GM12878 (cell line): ENCODE results near the gene CHRM5. TPM values are rescaled to one million over a fixed set of nuclear protein-coding genes. Genes with fewer than 3 reads are reported as not detected.

Source experiments
- ATAC-seq: fragments of 200-7000 bp; cut with Tn5 transposase; 3 replicates; pipeline ENCODE4 v1.9.1; 2020; ENCODE audit warnings: mild to moderate bottlenecking, moderate library complexity
- BruUV-seq: library from RNA; stranded (reverse); fragments of 400-500 nt; replicated peaks from 2 replicates; lab custom pipeline; 2021; lab: Mats Ljungman, UMichigan
- CTCF ChIA-PET: fragments of 300-600 bp; sonication (Branson Sonifier 250); formaldehyde crosslinking; extraction: SDS; loops from one replicate; lab custom pipeline; 2021; ENCODE audit warnings: inconsistent platforms; lab: Yijun Ruan, JAX
- POLR2A ChIA-PET: fragments of 350-600 bp; formaldehyde crosslinking; extraction: SDS; loops from one replicate; lab custom pipeline; 2021; ENCODE audit warnings: inconsistent platforms; lab: Charles Lee
- RAD21 ChIA-PET: fragments of 300-600 bp; sonication (Branson Sonifier 250); formaldehyde crosslinking; loops from one replicate; lab custom pipeline; 2023; ENCODE audit warnings: antibody characterized with exemption; ENCODE audit not compliant: unreplicated experiment; lab: Charles Lee
- SMC1A ChIA-PET: fragments of 300-600 bp; sonication (Branson Sonifier 250); formaldehyde crosslinking; loops from one replicate; lab custom pipeline; 2023; ENCODE audit not compliant: unreplicated experiment, uncharacterized antibody; lab: Charles Lee
- DNase-seq: peaks from one replicate; pipeline ENCODE4 v3.0.0-alpha.2; 2011; ENCODE audit warnings: low read depth, low spot score
- FAIRE-seq: peaks from 3 replicates; lab custom pipeline; 2011; peaks lifted over from hg19 to GRCh38; lab: Jason Lieb, UNC
- H2AFZ ChIP-seq: 2 replicates; pipeline ENCODE4 v1.6.0; 2011; ENCODE audit warnings: low read depth, low read length, control low read depth; ENCODE audit not compliant: control insufficient read depth
- H3K27ac ChIP-seq: 2 replicates; pipeline ENCODE4 v1.5.1; 2011; ENCODE audit warnings: control low read depth; ENCODE audit not compliant: control insufficient read depth, insufficient read depth
- H3K27me3 ChIP-seq, 2 experiments: replicated peaks in 1 of 2; 2 replicates each; pipeline versions ENCODE4 v1.6.0 to v1.6.1; 2011; ENCODE audit warnings: low read length in 1 of 2; ENCODE audit not compliant: control insufficient read depth in 2 of 2, insufficient read depth in 2 of 2
- H3K36me3 ChIP-seq, 2 experiments: 2 replicates each; pipeline ENCODE4 v1.5.1; 2011; ENCODE audit warnings: low read length in 1 of 2; ENCODE audit not compliant: control insufficient read depth in 2 of 2, insufficient read depth in 2 of 2
- H3K4me1 ChIP-seq: 2 replicates; pipeline ENCODE4 v1.6.1; 2011; ENCODE audit warnings: mild to moderate bottlenecking, low read length, moderate library complexity, mixed read lengths; ENCODE audit not compliant: control insufficient read depth, insufficient read depth
- H3K4me2 ChIP-seq: 2 replicates; pipeline ENCODE4 v1.6.0; 2011; ENCODE audit warnings: control low read depth; ENCODE audit not compliant: control insufficient read depth, insufficient read depth
- H3K4me3 ChIP-seq: fragments of 200-600 bp; sonication (generic); 2 replicates; pipeline ENCODE4 v1.5.1; 2016
- H3K79me2 ChIP-seq: 2 replicates; pipeline ENCODE4 v1.6.0; 2011; ENCODE audit warnings: low read length; ENCODE audit not compliant: control insufficient read depth, insufficient read depth
- H3K9ac ChIP-seq: 2 replicates; pipeline ENCODE4 v1.8.0; 2011; ENCODE audit warnings: low read length, control low read depth, mixed read lengths; ENCODE audit not compliant: control insufficient read depth, insufficient read depth
- H3K9me3 ChIP-seq: replicated peaks from 3 replicates; pipeline ENCODE4 v1.5.1; 2011; ENCODE audit warnings: mild to moderate bottlenecking, low read length; ENCODE audit not compliant: control insufficient read depth, insufficient read depth
- H4K20me1 ChIP-seq: 2 replicates; pipeline ENCODE4 v1.6.0; 2011; ENCODE audit not compliant: control insufficient read depth, insufficient read depth
- CTCF ChIP-seq, 3 experiments: IDR thresholded peaks in 2 of 3; conservative IDR thresholded peaks in 1 of 3; 2 replicates each; pipeline ENCODE4 v1.5.1; 2011; ENCODE audit warnings: low read depth in 3 of 3, low read length in 3 of 3, mild to moderate bottlenecking in 3 of 3, control low read depth in 2 of 3, moderate library complexity in 2 of 3, inconsistent platforms in 1 of 3, mixed read lengths in 1 of 3; ENCODE audit not compliant: control insufficient read depth in 2 of 3, insufficient read depth in 1 of 3; ENCODE audit errors: extremely low read depth in 1 of 3
- JUND ChIP-seq: IDR thresholded peaks from 2 replicates; pipeline ENCODE4 v1.6.1; 2012; ENCODE audit warnings: low read depth, mild to moderate bottlenecking, low read length, improper control_type of control experiment, moderate library complexity
- RAD21 ChIP-seq: IDR thresholded peaks from 2 replicates; pipeline ENCODE4 v1.6.1; 2011; ENCODE audit warnings: mild to moderate bottlenecking, low read depth, low read length, moderate library complexity; ENCODE audit not compliant: insufficient read depth
- SMC3 ChIP-seq: IDR thresholded peaks from 2 replicates; pipeline ENCODE4 v1.6.1; 2011; ENCODE audit warnings: low read length, improper control_type of control experiment, borderline replicate concordance
- WGBS: methylation state at CpG from one replicate; pipeline ENCODE4 v1.1.6; 2016; ENCODE audit warnings: low lambda C conversion rate; ENCODE audit not compliant: insufficient replicate concordance, insufficient coverage; ENCODE audit errors: missing lambda C conversion rate; 5-methylcytosine and 5-hydroxymethylcytosine counted together
- in situ Hi-C: fragments of 300-500 bp; cut with MboI; formaldehyde crosslinking; loops from 9 replicates; pipeline ENCODE4 v1.14.3; 2018; ENCODE audit warnings: mixed read lengths
- intact Hi-C: fragments of 100-400 bp; cut with micrococcal nuclease; formaldehyde crosslinking; loops from one replicate; pipeline ENCODE4 v1.14.2; 2022; ENCODE audit not compliant: unreplicated experiment
- polyA plus RNA-seq, 11 experiments: library from polyadenylated mRNA; depleted of rRNA in 4 of 11; unstranded in 6 of 11; stranded (reverse) in 5 of 11; fragments of >200 nt; fragmentation: Nextera tagmentation in 4 of 11; fragmentation: Illumina TruSeq in 1 of 11; extraction: Ambion mirVana in 4 of 11; extraction: Trizol in 1 of 11; gene quantifications; 1 replicate in 1 of 11; 2 replicates in 10 of 11; pipeline versions ENCODE4 v1.2.1 to v1.2.3, GENCODE V29; 2011 to 2016; ENCODE audit warnings: inconsistent platforms in 2 of 11, missing spikeins in 2 of 11, low read depth in 1 of 11
- total RNA-seq, 4 experiments: library from RNA; depleted of rRNA in 3 of 4; stranded (reverse); fragments of >200 nt in 3 of 4; fragmentation: Illumina TruSeq in 1 of 4; extraction: Trizol in 1 of 4; gene quantifications; 2 replicates each; pipeline versions ENCODE4 v1.2.1 to v1.2.3, GENCODE V29; 2013 to 2021

The CHRM5 gene
- total and polyA plus RNA-seq, 10 of the 15 experiments (the other 5 are each of a cell fraction or from before 2014, with no cell fraction given) = 0.01 to 0.10 (median 0.04) TPM; not detected in 6

- BruUV-seq = no TSS peak
- no peak overlapping the region for H3K4me2 ChIP-seq
- ATAC-seq (peak; percentile 84), FAIRE-seq (no peak)
- POLR2A ChIA-PET = interaction anchor here (0.8 to 1.2 kb wide), 2 partner anchors 14 to 100 kb away, joined by 3 read pairs; partner anchors contain the start of gene KATNBL1
- no peaks in the 10 kb centered on the region for H3K4me1 ChIP-seq
- 63% methylated on average over 5 of the region's 5 CpGs for WGBS
- intact Hi-C loops = loop anchor here (1.0 to 10.0 kb wide), 3 partner anchors 100 to 475 kb away; partner anchors contain the start of genes GOLGA8B and KATNBL1
- no peaks in the 10 kb centered on the region for H3K79me2 ChIP-seq
- SMC1A ChIA-PET = interaction anchor here (0.7 to 4.2 kb wide), 22 partner anchors 9 to 478 kb away, joined by 3 to 65 read pairs (median 4); partner anchors contain the start of genes KATNBL1 and LPCAT4
- H3K27me3 ChIP-seq = no peaks in the 10 kb centered on the region
- in situ Hi-C loops = no loop called here
- RAD21 ChIA-PET = interaction anchor here (0.6 to 6.9 kb wide), 19 partner anchors 9 to 478 kb away, joined by 3 to 71 read pairs (median 4); partner anchors contain the start of genes EMC4, EMC7, KATNBL1 and LPCAT4
- no peaks in the 10 kb centered on the region for H3K36me3 ChIP-seq
- H4K20me1 ChIP-seq = no peaks in the 10 kb centered on the region
- no peak overlapping the region for H3K9ac ChIP-seq
- no peak overlapping the region for H3K27ac ChIP-seq
- TF ChIP-seq JUND = no peak
- TF ChIP-seq CTCF (IDR thresholded peaks at IDR 0.05 in 2 of 3, conservative IDR thresholded peaks at IDR 0.05 in 1 of 3; ENCODE audit: control insufficient read depth in 2 of 3, extremely low read depth in 1 of 3, insufficient read depth in 1 of 3, low read depth in 3 of 3, low read length in 3 of 3) = peak; percentile 65 to 73 (median 67)
- peak; percentile 75; the same call in 1 of the 2 replicates for TF ChIP-seq SMC3
- peak; percentile 90 for TF ChIP-seq RAD21
- TF ChIP-seq, all 136 proteins: peak for 3
- CTCF ChIA-PET = interaction anchor here (0.7 to 6.8 kb wide), 26 partner anchors 9 to 477 kb away, joined by 3 to 136 read pairs (median 4); partner anchors contain the start of genes KATNBL1 and LPCAT4
- DNase-seq = no peak
- no peak overlapping the region for H2AFZ ChIP-seq
- H3K4me3 ChIP-seq = no peak overlapping the region
- no peaks in the 10 kb centered on the region for H3K9me3 ChIP-seq
Measured at GRCh38 chr15:34109797-34110663, 141.7 kb downstream of the CHRM5 start.
